Measurements from ENCODE around the gene PORCN. TPM values are rescaled to one million over a fixed set of nuclear protein-coding genes. Genes with fewer than 3 reads are reported as not detected.
"Not testable (repeated sequence)": the region's sequence is repeated elsewhere in the genome, so short reads cannot be mapped to it uniquely, and the experiment has no call there.

The PORCN gene
- total RNA-seq, 1 donor from 2014 or later, result 11.8 TPM

DNA sequence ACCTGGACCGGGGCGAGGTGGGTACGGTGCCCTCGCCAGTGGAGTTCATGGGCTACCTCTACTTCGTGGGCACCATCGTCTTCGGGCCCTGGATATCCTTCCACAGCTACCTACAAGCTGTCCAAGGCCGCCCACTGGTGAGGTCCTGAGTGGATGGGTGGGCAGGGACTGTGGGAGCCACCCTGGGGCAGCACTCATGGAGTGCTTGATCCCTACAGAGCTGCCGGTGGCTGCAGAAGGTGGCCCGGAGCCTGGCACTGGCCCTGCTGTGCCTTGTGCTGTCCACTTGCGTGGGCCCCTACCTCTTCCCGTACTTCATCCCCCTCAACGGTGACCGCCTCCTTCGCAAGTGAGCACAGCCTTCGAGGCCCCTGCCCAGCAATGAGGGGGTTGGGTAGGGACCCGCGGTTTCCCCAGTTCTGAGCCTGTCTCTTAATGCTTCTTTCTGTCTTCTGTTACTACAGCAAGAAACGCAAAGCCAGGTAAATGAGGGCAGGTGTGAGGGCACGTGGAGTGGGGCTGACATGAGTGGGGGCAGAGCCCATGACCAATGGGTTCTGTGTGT, 3.7 kb downstream of the PORCN start:
- DNase-seq (ENCODE audit: low spot score), result no peak

GRCh38 chrX:48513670-48514069, 4.9 kb downstream of the PORCN start:
- no peak for DNase-seq (ENCODE audit: low spot score)

- DNase-seq (ENCODE audit: low spot score), result no peak
Measured at GRCh38 chrX:48514126-48514806, 5.5 kb downstream of the PORCN start.

DNA sequence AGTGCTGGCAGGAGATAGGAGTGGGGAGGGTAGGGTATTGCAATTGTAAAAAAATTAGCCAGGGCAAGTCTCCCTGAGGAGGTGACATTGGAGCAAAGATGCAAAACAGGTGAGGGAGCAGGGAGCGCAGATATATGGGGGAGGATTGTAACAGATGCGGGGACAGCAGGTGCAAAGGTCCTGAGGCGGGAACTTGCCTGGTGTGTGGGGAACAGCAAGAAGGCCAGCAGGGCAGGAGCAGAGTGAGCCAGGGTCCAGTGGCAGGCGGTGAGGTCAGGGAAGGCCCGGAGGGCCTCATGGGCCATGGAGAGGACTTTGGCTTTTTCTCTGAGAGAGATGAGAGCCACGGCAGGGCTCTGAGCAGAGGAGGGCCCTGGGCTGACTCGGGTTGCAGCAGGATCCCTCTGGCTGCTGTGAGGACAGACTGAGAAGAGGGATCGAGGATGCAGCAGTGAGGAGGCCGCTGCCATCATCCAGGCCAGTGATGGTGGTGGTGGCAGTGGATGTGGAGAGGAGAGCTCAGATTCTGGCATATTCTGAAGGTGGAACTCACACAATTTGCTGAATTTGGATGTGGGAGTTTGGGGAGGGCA, 6.2 kb downstream of the PORCN start:
- DNase-seq (ENCODE audit: low spot score), result no peak

DNA sequence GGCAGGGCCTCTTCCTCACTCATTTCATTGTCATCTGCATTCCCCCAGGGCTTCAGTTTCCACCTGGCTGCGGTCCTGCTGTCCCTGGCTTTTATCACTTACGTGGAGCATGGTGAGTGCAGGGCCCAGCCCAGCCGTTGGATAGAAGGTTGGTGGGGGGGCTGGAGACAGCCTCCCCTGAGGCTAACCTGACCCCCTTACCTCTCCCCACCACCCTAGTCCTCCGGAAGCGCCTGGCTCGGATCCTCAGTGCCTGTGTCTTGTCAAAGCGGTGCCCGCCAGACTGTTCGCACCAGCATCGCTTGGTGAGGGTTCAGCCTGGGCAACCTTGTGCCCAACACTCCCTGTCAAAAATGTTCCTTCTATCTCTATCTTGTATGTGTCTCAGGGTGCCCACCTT, 7.0 kb downstream of the PORCN start:
- no peak for DNase-seq (ENCODE audit: low spot score)

DNA sequence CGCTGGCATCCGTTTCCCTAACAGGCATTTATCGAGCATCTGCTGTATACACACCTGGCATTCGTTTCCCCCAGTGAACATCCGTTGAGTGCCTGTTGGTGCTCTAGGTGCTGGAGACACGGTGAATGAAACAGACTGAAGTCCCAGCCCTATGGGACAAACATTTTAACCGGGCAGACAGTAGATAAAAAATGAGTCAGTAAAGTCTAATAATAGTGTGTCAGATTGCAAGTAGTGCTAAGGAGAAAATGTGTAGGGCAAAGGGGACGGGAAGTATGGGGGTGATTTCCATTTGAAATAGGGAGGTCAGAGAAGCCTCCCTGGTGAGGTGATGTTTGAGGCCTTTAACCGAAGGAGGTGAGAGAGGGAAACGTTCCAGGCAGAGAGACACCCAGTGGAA, 7.5 kb downstream of the PORCN start:
- DNase-seq (ENCODE audit: low spot score), result no peak

DNA sequence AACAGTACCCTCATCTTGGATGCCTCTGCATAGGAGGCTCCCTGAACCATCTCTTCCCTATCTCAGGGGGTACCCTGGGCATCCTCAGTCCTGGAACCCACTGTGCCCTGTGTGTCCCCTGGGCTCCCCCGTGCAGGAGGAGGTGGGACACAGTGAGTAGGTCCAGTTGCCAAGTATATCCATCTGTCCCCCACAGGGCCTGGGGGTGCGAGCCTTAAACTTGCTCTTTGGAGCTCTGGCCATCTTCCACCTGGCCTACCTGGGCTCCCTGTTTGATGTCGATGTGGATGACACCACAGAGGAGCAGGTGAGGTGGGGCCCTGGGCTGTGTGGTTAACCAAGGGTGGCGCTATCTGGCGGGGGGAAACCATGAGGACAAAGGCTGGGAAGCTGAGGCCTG, 8.2 kb downstream of the PORCN start:
- no peak for DNase-seq (ENCODE audit: low spot score)

DNA sequence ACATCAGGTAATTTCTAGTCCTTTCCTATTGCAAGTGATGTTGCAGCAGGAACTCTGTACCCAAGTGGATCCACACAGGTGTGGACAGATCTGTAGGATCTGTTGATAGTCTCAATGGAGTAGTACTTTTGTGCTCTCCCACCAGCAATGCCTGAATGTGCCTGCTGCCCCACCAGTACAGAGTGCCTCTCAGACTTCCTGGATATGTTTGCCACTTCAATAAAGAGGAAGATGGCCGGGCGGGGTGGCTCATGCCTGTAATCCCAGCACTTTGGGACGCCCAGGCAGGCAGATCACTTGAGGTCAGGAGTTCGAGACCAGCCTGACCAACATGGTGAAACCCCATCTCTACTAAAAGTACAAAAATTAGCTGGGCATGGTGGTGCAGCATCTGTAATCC, 10.7 kb downstream of the PORCN start:
- not testable (repeated sequence) for DNase-seq (ENCODE audit: low spot score)

DNA sequence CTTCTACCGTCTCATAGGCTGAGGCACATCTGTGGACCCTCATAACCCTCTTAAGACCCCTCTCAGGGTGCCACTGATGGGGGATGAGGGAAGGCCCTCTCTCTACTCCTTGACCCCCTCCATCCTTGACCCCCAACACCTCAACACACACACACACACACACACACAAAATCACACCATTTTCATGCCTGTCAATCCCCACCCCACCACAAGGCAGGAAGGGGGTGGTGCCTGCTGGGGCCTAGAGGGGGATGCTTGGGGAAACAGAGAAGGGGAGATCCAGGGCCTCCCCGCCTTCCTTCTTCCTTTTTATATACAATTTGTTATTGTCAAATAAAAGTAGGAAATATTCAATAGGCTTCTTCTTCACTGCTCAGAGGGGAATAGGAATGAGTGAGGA, 11.7 kb downstream of the PORCN start:
- DNase-seq (ENCODE audit: low spot score), result no peak

- no peak for DNase-seq (ENCODE audit: low spot score)
Measured at GRCh38 chrX:48520976-48521352, 12.2 kb downstream of the PORCN start.

GRCh38 chrX:48521353-48522243, 12.8 kb downstream of the PORCN start, which contains the start of gene EBP:
Gene EBP (plus strand): TSS chrX:48521808. CDS start chrX:48523772, 1,964 bp downstream.
- peak; percentile 93 for DNase-seq (ENCODE audit: low spot score)

DNA sequence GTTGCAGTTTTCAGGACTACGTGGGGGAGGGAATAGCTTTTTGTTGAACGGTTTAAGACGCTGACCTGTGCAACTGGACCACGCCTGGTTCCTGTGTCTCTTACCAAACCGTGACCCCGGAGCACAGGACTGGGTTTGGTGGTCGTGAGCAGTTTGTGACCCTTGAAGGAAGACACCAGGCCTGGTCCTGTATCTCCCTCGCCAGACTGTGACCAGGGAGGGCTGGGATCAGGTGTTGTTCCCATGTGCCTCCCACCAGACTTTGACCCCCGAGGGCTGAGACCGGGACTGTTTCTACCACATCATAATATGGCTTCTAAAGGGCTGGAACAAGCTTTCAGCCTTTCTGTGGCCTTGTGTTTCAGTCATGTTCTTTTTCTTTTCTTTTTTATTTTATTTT, 13.5 kb downstream of the PORCN start:
- DNase-seq (ENCODE audit: low spot score), result no peak

DNA sequence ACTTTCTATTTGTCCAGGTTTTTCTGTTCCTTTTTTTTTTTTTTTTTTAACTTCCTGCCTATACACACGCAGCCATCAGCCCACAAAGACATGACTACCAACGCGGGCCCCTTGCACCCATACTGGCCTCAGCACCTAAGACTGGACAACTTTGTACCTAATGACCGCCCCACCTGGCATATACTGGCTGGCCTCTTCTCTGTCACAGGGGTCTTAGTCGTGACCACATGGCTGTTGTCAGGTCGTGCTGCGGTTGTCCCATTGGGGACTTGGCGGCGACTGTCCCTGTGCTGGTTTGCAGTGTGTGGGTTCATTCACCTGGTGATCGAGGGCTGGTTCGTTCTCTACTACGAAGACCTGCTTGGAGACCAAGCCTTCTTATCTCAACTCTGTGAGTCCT, 14.9 kb downstream of the PORCN start:
- DNase-seq (ENCODE audit: low spot score), result no peak

DNA sequence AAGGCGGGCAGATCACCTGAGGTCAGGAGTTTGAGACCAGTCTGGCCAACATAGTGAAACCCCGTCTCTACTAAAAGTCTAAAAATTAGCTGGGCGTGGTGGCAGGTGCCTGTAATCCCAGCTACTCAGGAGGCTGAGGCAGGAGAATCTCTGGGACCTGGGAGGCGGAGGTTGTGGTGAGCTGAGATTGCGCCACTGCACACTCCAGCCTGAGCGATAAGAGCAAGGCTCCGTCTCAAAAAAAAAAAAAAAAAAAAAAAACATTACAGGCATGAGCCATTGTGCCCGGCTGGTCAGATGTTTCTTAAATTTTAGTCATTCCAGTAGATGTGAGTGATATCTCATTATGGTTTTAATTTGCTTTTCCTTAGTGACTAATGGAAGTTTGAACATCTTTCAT, 17.1 kb downstream of the PORCN start:
- not testable (repeated sequence) for DNase-seq (ENCODE audit: low spot score)

DNA sequence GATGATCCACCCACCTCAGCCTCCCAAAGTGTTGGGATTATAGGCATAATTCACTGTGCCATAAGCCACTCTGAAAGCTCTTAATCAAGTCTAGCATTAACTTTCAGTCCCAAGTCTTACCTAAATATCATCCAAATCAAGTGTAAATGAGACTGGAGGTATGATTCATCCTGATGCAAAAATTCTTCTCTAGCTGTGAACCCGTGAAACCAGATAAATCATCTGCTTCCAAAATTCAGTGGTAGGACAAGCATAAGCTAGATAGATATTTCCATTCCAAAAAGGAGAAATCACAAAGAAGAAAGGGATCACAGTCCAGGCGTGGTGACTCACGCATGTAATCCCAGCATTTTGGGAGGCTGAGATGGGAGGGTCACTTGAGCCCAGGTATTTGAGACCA, 21.9 kb downstream of the PORCN start:
- no peak for DNase-seq (ENCODE audit: low spot score)

DNA sequence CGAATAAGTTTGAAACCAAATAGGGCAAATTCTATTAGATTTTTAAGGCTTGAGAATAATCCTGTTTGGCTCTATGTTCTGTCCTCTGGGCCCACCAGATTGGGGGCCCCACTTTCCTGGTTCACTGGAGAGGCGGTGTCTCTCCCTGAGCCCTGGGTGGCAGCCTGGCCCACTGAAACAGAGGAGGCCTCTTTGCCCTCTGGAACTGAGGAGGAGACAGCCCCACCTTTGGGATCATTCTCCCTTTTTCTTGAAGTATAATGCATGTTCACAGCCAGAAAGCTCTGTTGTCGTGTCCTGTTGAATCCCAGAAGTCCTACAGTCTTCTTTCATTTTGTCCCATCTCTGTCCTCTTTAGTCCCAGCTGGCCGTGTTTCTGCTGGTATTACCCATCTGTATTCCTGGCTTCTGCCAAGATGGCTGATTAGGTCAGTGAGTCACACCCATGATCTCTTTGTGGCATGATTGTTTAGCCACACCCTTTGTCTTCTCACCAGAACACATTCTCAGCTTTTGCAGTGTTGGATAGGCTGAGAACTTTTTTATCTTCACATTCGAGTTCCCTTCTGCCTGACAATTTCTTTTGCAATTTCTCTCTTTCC, 22.7 kb downstream of the PORCN start:
- no peak for DNase-seq (ENCODE audit: low spot score)

DNA sequence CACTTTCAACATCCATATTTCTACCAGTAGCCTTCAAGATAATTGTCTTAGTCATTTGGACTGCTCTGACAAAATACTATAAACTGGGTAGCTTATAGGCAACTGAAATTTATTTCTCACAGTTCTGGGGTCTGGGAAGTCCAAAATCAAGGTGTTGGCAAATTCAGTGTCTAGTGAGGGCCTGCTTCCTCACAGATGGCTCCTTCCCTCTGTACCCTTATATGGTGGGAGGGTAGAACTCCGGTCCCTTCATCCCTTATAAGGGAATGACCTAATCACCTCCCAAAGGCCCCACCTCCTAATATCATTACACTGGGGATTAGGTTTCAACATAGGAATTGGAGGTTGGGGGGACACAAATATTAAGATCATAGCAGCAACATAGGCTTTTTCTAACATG, 23.4 kb downstream of the PORCN start:
- DNase-seq (ENCODE audit: low spot score), result no peak

DNA sequence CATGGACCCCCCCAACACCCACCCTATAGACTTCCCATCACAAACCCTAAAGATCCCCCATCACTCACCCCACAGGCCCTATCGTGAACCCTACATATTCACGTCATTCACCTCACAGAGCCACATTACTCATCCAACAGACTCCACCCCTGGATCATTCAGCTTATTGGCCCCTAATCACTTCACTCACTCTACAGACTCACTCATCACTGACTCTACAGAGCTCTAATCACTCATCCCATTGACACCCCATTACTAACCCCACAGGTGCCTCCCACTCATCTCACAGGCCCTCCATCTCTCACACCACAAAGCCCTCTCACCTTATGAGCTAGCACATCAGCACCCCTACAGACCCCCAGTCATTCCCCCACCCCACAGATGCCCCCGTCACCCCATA, 24.4 kb downstream of the PORCN start:
- DNase-seq (ENCODE audit: low spot score), result no peak

DNA sequence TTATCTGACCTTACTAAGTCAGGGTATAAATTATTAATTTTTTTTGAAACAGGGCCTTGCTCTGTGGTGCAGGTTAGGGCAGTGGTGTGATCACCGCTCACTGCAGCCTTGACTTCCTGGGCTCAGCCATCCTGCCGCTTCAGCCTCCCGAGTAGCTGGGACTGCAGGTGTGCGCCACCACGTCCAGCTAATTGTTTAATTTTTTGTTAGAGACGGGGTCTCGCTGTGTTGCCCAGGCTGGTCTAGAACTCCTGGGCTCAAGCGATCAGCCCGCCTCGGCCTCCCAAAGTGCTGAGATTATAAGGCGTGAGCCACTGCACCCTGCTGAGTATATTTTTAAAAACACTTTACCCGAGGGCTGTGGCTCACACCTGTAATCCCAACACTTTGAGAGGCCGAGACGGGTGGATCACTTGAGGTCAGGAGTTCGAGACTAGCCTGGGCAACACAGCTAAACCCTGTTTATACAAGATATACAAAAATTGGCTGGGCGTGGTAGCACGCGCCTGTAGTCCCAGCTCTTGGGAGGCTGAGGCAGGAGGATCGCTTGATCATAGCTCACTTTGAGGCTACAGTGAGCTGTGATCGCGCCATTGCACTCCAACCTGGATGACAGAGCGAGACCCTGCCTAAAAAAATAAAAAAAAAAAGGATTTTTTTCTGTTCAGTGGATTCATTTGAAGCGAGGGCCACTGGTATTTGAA, 30.0 kb downstream of the PORCN start:
- no peak for DNase-seq (ENCODE audit: low spot score)

DNA sequence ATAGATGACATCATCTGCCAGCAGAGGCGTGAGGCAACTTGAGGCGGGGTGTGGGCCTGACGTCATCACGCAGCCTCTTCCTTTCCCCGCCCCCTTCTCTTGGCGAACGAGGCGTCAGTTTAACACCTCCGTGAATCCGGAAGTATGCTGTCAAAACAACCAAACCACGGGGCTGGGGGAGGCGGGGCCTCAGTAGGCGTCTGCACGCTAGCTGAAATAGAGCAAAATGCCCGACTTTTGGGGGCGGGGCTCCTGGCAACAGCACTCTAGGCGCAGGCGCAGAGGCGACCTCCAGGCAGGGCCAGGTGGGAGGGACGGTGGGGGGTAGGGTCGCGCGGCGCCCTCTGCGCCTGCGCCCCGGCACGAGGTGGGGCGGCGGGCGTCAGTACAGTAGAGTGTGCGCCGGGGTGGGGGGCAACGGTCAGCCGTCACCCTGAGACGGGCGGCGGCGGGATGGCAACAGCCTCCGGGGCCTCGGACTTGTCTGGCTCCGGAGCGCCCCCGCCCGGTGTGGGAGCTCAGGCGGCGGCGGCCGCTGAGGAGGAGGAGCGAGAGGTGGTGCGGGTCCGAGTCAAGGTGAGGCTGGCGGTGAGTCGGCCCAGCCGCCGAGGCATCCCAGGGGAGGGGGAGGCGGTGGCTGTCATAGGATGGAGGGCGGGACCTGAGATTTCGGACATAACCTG, 30.7 kb downstream of the PORCN start, which contains the start of gene TBC1D25:
TSS of gene TBC1D25 (plus strand) at position 370 of the 683 bp plus-strand sequence. CDS start at position 454, 84 bp downstream.
- DNase-seq (ENCODE audit: low spot score), result peak; percentile 97

GRCh38 chrX:48540028-48540375, 31.2 kb downstream of the PORCN start:
- peak; percentile 18 for DNase-seq (ENCODE audit: low spot score)
